Dermis blood vessel endothelial cell (primary cell): Measurements from ENCODE around the gene NCLN. TPM values are rescaled to one million over a fixed set of nuclear protein-coding genes. Genes with fewer than 3 reads are reported as not detected.
"Not testable (repeated sequence)": the region's sequence is repeated elsewhere in the genome, so short reads cannot be mapped to it uniquely, and the experiment has no call there.

Source experiments
- DNase-seq: peaks from one replicate; pipeline ENCODE4 v3.0.0; 2010
- total RNA-seq: library from RNA; depleted of rRNA; stranded (reverse); fragments of >200 nt; gene quantifications from 2 replicates; pipeline ENCODE4 v1.2.3, GENCODE V29; 2014

Gene NCLN
- total RNA-seq, 1 donor from 2014 or later = 38.3 TPM

DNA sequence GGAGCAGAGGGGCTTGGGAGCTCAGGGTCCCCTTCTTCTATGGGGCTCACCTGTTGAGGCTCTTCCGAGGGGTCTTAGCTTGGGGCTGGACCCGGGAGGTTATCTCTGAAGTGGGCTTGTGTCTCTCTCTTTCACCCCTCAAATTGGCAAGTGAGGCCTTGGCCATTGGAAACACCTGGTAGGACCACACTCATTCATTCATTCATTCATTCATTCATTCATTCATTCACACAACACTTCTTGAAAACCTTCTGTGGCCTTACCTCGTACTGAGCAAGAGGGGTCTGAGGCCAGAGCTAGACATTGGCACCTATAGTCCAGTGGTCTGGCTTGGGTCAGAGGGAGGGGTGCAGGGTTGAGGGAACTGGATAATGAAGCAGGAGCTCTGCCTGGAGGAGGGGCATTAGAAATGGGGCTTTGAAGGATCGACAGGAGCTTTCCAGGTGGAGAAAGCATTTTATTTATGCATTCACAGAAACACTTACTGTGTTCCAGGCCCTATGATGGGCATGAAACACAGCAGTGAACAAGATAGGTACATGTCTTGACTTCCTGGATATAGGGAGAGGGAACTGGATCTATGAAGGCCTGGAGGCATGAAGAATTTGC lies 44.3 kb downstream of the NCLN start:
- no peak for DNase-seq

DNA sequence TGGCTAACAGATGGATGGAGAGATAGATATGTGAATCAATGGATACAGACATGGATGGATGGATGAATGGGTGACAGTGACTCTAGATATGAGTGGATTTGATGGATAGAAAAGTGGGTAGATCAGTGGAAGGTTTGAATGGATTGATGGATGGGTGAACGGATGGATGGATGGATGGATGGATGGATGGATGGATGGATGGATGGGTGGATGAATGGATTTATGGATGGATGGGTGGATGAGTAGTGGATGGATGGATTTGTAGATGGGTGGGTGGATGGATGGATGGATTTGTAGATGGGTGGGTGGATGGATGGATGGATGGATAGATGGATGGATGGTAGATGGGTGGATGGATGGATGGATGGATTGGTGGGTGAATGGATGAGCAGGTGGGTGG lies 45.6 kb downstream of the NCLN start:
- DNase-seq = no peak

- no peak for DNase-seq
Observed at GRCh38 chr19:3233116-3233515, 47.4 kb downstream of the NCLN start.

GRCh38 chr19:3233831-3234230 lies 48.1 kb downstream of the NCLN start:
- no peak for DNase-seq

DNA sequence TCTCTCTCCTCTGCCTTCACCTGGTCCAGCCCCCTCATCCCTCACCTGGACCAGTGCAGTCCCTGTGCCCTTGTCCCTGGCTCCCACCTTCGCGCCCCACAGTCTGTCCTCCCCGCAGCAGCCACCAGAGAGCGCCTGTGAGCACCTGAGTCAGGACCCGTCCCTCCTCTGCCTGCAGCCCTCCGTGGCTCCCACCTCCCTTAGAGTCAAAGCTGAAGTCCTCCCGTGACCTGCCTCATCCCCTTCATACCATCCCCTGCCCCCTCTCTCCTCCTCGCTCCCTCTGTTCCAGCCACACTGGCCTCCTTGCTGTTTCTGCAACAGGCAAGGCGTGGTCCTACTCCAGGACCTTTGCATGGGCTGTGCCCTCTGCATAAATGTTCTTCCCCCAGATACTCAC lies 49.1 kb downstream of the NCLN start:
- no peak for DNase-seq

- DNase-seq = not testable (repeated sequence)
Observed at GRCh38 chr19:3235604-3236003, 49.9 kb downstream of the NCLN start.

GRCh38 chr19:3236272-3236671 lies 50.5 kb downstream of the NCLN start:
- DNase-seq = no peak

- DNase-seq = no peak
Observed at GRCh38 chr19:3238066-3238561, 52.4 kb downstream of the NCLN start.

DNA sequence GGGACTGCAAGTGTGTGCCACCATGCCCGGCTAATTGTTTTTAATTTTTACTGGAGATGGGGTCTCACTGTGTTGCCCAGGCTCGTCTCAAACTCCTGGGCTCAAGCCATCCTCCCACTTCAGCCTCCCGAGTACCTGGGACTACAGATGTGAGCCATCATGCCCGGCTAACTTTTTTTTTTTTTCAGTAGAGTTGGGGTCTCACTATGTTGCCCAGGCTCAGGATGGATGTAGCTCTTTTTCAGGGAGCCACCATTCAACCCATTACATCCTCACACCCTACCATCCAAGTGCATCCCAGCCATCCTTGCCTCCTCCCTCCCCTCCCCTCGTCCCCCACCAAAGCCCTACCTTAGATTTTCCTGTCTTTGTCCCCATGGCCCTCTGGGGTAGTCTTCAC lies 53.6 kb downstream of the NCLN start:
- DNase-seq = no peak

DNA sequence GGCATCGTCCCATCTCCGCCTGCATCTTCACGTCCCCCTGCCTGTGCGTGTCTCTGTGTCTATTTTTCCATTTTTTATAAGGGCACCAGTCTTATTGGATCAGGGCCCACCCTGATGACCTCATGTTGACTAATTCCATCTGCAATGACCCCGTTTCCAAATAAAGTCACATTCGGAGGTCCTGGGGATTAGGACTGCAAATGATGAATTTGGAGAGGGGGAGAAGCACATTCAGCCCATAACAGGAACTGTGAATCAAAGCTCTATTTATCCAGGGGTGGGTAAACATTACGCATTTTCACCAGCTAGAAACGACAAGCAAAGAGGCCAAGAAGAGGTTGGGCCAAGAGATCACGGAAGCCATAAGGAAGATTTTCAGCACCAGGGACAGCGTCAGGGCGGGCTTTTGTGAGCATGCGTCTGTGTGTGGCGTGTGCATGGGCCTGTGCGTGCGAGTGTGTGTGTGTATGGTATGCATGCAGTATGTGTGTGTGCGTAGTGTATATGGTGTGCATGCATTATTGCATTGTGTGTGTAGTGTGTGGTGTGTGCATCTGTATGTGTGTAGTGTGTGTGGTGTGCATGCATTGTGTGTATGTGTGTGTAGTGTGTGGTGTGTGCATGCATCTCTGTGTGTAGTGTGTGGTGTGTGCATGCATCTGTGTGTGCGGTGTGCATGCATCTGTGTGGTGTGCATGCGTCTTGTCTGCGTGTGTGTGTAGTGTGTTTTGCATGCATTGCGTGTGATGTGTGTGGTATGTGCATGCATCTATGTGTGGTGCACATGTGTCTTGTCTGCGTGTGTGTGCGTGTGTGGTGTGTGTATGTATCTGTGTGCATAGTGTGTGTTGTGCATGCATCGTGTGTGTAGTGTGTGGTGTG lies 58.3 kb downstream of the NCLN start:
- DNase-seq = peak; percentile 65

GRCh38 chr19:3245050-3245449 lies 59.3 kb downstream of the NCLN start:
- DNase-seq = no peak

DNA sequence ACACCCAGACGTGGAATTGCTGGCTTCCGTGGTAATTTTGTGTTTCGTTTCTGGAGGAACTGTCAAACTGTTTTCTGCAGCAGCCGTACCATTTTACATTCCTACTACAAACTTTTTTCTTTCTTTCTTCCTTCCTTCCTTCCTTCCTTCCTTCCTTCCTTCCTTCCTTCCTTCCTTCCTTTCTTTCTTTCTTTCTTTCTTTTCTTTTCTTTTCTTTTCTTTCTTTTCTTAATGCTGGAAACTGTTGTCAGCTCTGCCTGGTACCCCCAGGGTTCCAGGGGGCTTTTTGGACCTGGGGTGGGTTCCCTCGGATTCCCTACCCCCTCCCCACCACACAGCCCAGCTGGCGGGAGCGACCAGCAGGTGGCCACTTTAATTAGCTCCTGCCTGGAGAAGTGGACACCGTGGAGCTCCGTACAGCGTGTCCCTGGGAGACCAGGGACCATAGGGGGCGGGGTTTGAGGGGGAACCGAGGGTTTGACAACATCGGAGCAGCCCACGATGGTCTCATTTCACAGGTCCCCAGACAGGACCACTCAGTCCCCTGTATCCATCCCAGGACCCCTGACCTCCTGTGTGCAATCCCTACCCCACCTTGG lies 63.1 kb downstream of the NCLN start:
- no peak for DNase-seq

DNA sequence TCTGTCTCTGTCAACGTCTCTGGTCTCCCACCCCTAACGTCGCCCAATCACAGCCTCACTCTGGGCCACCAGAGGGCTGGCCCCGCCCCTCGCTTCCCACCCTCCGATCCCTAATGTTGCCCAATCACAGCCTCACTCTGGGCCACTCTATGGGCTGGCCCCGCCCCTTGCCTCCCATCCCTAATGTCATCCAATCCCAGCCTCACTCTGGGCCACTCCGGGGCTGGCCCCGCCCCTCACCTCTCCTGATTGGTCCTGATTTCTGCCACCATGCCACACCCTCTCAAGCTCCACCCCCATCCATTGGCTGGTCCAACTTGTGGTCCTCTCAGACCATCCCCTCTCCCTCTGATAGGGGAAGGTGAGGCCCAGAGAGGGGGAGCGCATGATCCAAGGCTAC lies 63.7 kb downstream of the NCLN start:
- DNase-seq = peak; percentile 10

DNA sequence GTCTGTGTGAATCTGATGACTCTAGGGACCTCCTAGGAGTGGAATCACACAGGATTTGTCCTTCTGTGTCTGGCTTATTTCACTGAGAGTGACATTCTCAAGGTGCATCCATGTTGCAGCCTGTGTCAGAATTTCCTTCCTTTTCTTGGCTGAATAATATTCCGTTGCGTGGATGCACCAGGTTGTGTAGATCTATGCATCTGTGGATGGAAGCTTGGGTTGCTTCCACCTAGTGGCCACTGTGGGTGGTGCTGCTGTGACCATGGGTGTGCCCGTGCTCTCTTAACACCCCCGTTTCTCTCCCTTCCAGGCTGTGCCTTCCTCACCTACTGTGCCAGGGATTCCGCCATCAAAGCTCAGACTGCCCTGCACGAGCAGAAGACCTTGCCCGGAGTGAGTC lies 64.9 kb downstream of the NCLN start:
- peak; percentile 45 for DNase-seq

GRCh38 chr19:3251229-3251628 lies 65.5 kb downstream of the NCLN start:
- no peak for DNase-seq

GRCh38 chr19:3252650-3253049 lies 66.9 kb downstream of the NCLN start:
- DNase-seq = no peak

- DNase-seq = peak; percentile 9
Observed at GRCh38 chr19:3253270-3253669, 67.5 kb downstream of the NCLN start.

GRCh38 chr19:3254520-3254919 lies 68.8 kb downstream of the NCLN start:
- no peak for DNase-seq

DNA sequence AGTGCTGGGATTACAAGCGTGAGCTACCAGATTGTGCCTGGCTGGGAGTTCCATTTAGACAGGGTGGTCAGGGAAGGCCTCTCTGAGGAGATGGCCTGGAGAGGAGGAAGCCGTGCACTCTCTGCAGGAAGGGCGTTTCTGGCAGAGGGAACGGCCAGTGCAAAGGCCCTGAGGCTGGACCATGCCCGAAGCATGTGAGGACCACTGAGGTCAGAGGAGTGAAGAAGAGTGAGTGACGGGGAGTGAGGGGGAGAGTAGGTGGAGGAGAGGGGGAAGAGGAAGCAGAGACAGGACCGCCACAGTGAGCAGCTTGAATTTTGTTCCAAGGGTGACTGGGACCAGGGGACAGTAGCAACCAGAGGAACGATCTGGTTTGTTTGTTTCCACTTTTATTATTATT lies 71.3 kb downstream of the NCLN start:
- DNase-seq = no peak
